Activated T-cell treated with anti-CD3 and anti-CD28 coated beads for 48 hours (primary cell): ENCODE data around the gene PCYOX1L.
"Not testable (repeated sequence)": the region's sequence is repeated elsewhere in the genome, so short reads cannot be mapped to it uniquely, and the experiment has no call there.

Experiments
- DNase-seq: peaks from one replicate; pipeline ENCODE4 v3.0.0-alpha.2; 2020; ENCODE audit warnings: low read depth

PCYOX1L gene

GRCh38 chr5:149387081-149387631 is 29.3 kb downstream of the PCYOX1L start:
- DNase-seq: no peak

- DNase-seq: no peak
Observed at GRCh38 chr5:149387982-149388381, 30.1 kb downstream of the PCYOX1L start.

DNA sequence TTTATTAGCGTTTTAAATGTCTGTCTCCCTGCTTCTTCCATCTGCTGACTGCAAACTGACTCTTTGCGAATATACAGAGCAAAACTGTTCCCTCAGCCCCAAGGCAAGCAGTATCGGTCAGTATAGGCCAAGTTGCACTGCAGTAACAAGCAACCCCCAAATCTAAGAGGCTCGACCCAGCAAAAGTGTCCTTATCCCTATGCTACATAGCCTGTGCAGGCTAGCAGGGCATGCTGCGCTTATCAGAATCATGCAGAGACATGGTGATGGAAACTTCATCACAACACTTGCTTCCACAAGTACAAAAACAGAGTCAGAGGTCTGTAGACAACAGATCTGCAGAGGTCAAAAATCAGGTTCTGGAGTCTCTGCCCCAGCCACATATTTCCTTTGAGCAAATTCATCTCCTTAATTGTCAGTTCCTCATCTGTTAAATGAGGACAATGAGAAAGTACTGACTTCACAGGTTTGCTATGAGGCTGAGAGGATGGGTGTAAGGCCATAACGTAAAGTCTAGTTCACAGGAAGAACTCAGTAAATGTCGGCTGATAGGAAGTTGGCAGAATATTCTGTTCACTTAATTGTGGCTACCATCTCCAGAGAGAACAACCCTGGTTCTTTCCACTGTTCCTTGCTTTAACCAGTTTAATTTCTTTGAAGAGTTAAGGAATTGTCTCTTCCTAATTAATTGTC is 30.8 kb downstream of the PCYOX1L start:
- DNase-seq: no peak

GRCh38 chr5:149389552-149390495 is 32.0 kb downstream of the PCYOX1L start:
- DNase-seq: no peak

- DNase-seq: not testable (repeated sequence)
Observed at GRCh38 chr5:149391076-149391475, 33.2 kb downstream of the PCYOX1L start.

DNA sequence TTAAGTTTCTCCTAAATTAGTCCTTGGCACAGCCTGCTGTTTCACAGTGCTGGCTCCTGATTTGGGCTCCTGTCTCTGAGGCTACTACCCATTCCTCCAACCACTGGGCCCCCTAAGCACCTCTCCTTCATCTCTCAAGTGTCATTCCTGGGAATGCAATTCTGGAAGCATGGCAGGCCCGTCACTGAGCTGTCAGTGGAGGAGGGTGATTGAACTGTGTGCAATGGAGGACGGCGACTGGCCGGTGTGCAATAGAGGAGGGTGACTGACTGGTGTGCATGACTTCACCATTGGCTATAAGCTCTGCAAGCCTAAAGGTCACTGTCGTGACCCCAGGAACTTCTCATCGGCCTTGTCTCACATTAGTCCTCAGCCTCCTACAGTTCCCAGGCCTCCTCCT is 33.7 kb downstream of the PCYOX1L start:
- no peak for DNase-seq

GRCh38 chr5:149392718-149393117 is 34.9 kb downstream of the PCYOX1L start:
- DNase-seq: no peak

- not testable (repeated sequence) for DNase-seq
Observed at GRCh38 chr5:149394996-149395395, 37.1 kb downstream of the PCYOX1L start.

DNA sequence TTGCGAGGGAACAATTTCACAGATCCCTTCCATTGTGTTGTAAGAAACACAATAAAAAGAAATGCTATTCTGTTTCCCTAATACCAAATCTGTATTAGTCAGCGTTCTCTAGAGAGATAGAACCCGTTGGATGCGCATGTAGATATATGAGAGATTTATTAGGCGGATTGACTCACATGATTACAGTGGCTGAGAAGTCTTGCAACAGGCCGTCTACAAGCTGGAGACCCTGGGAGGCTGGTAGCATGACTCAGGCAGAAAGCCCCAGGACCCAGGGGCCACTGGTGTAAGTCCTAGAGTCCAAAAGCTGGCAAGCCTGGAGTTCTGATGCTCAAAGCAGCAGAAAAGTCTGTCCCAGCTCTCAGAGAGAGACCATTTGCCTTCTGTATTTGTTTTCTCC is 39.7 kb downstream of the PCYOX1L start:
- DNase-seq: no peak

DNA sequence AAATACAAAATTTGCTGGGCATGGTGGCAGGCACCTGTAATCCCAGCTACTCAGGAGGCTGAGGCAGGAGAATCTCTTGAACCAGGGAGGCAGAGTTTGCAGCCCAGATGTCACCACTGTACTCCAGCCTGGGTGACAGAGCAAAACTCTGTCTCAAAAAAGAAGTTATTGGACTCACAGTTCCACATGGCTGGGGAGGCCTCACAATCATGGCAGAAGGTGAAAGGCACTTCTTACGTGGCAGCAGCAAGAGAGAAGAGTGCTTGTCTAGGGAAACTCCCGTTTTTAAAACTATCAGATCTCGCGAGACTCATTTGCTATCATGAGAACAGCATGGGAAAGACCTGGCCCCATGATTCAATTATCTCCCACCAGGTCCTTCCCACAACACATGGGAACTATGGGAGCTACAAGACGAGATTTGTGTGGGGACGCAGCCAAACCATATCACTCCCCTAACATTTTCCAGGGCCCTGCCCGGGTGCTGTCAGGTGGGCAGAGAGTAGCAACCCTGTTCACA is 41.0 kb downstream of the PCYOX1L start:
- DNase-seq: not testable (repeated sequence)

DNA sequence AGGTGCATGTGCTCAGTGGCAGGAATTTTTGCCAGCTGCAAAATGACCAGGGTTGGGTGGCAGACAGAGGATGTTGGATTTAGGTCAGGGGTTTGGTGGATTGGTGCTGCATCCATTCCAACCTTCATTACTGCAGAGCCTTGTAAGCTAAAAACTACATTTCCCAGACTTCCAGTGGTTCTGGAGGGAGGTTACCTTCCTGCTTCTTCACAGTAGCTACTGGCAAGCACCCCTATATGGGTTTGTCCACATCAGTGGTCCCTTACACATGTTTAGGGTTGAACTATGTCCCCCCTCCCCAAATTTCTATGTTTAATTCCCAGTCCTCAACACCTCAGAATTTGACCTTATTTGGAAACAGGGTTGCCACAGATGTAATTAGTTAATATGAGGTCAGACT is 41.9 kb downstream of the PCYOX1L start:
- no peak for DNase-seq

DNA sequence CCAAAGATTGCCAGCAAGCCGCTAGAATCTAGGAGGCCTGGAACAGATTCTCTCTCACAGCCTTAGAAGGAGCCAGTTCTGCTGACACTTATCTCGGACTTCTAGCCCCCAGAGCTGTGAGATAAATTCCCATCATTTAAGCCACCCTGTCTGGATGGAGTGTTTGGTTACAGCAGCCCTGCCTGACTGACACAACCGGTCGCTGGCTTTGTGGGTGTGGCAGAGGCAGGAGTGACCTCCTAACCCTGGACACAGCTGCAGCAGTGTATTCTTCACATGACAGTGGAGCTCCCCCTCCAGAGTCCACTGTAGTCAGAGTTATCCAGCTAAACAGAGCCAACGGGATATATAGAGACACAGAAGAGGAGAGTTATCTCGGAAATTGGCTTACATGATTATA is 42.5 kb downstream of the PCYOX1L start:
- no peak for DNase-seq

DNA sequence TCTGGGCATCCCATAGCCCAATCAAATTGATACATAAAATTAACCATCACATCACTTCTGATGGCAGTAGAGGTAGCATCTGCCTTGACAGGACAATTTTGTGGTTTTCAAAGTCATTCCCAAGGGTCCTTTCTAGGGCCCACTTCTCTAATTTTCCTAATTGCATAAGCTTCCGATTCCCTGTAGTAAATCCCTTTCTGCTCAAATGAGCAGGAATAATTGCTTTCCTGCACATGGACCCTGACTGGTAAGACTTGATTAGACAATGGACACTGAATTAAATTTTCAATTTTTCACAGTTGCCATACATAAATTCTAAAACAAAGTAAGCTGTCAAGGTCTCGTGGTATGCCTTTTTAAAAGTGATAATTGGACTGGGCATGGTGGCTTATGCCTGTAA is 43.2 kb downstream of the PCYOX1L start:
- no peak for DNase-seq

DNA sequence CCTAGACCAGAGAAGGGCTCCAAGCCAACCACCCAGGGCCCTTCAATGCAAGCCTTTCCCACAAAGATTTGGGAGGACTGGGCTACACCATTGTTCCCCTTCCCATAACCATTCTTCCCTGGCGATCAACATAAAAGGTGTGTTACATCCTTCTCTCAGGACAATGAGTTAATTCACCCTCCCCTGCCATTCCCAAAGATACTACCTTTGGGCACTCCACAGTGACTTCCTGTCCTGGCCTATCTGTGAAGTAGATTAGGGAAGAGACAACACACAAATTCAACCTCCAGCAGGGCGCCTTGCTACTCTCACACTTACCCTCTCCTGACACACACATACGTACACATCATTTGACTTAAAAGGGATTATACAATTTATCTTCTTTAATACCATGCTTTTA is 44.4 kb downstream of the PCYOX1L start:
- DNase-seq: no peak

DNA sequence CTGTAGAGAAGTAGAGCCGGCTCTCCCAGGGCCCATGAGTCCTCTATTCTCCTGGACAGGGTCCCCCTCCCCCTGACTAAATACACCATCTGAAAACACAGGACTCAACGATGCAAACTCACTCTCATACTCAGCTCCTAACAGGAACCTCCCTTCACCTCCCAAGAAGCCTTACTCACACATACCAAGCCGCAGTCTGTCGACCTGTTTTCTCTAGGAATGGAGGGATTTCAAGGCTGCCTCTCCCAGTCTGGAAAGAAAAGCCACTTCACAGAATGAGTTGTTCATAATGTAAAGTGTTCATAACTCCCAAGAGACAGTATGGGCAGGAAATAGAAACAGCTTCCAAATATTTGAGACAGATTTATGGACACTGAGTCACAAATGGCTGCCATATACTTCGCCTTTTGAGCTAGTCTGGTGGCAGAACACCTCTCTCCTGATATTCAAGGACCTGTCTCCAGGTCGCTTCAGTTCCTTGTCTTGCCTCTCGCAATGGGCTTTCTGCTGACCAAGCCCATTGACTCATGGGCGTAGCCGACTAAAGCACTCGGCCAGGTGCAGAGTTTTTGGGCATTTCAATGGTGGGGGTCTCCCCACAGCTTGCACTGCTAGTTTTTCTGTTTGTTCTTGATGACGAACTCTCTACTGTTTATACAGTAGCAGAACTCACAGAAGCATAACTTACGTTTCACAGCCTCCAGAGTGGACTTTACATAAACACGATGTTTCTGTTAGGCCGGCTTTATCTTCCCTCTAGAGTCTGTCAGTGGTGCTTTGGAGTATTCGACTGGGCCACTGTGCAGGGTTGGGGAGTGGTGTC is 46.3 kb downstream of the PCYOX1L start:
- no peak for DNase-seq

DNA sequence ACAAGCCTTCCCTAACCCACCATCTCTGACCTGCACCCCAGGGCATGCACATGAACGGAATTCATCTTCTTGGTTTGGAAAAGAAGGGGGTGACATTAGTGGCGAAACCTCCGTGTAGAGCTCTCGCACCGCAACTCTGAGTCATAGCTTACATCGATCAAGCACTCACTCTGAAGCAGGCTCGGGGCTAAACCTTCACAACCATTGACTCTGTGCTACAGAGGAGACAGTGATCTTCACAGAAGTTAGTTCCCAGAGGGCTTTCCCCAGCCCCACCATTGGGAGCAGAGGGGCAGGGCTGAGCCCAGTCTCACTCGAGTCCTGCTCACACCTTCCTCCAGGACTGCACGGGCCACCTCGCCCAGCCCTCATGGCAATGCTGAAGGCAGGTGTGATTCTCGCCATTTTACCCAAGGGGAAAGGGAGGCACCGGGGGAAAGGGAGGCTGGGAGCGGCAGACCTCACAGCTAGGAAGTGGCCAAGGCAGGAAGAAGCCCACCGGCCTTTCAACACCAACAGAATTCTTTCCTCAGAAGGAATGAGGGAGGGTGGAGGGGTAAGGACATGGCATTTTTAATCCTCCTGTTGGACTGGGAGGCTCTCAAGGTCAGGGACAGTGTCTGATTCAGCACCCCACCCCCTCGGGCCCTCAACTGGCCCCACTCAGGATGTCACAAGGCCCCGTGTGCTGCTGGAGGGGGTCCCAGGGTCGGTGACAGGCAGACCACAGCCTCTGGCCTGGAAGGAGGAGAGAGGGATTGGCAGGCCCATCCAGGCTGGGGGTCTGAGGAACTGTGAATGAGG is 47.1 kb downstream of the PCYOX1L start:
- no peak for DNase-seq

GRCh38 chr5:149405550-149406202 is 47.8 kb downstream of the PCYOX1L start:
- DNase-seq: no peak

DNA sequence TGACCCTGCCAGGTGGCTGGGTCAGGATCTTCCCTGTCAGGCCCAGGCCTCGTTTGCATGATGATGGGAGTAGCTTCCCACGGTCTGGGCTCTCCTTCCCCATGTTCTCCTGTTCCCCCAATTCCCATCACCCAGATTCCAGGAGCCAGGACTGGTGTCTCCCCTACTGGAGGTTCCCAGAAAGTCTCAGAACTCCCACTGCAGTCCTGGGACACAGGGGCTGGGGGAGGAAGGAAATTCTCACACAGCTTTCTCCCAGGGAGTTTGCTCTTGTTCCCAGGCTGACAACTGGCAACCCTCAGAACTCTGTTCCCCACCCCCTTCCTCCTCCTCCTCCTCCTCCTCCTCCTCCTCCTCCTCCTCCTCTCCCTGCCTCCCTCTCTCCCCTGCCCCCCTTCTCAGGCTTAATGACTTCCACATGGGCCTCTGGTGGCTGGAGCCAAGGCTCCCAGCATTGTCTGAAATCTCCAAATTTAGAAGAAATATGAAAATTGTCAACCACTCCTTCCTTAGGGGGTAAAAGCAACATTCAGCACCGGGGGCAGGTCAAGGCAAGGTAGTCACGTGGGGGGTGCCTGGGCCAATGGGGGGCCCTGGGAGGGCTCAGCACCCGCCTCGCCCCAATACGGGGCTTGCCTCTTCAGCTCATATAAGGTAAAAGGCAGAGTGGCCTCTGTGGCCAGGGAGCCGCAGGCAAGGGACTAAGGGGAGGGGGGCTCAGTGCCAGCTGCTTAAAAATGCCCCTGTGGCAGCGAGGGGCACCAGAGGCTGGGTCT is 48.5 kb downstream of the PCYOX1L start:
- no peak for DNase-seq

DNA sequence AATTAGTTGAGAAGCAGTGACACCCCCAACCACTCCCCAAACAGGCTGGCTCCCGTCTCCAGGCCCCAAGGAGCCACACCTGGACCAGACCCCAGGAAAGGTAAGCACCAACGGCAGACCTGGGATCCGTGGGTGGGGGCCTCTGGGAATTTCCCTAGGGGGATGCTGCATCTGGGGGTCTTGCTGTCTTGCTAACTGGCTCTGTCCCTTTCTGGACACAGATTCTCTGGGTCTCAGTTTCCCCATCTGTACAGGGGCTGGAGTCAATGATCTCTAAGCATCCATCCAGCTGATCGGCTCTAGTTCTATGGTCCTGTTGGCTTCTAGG is 49.1 kb downstream of the PCYOX1L start:
- no peak for DNase-seq
